HEK293 (cell line): ENCODE results near the gene PRICKLE1.
A peak's percentile ranks its signal among the peaks of the same experiment; 100 is the strongest.
"Not testable (repeated sequence)": the region's sequence is repeated elsewhere in the genome, so short reads cannot be mapped to it uniquely, and the experiment has no call there.

Experiments used
- CTCF ChIA-PET: fragments of 350-600 bp; formaldehyde crosslinking; extraction: SDS; loops from one replicate; lab custom pipeline; 2021; ENCODE audit warnings: antibody characterized with exemption; lab: Yijun Ruan, JAX
- POLR2A ChIA-PET: fragments of 300-600 bp; formaldehyde crosslinking; extraction: SDS; loops from one replicate; lab custom pipeline; 2020; ENCODE audit warnings: antibody characterized with exemption, inconsistent platforms; lab: Yijun Ruan, JAX
- H3K27ac ChIP-seq: fragments of 200-500 bp; sonication (Bioruptor generic); 2 replicates; pipeline ENCODE4 v1.5.1; 2014; ENCODE audit warnings: low read depth, low read length, control low read depth, inconsistent platforms; ENCODE audit errors: extremely low read depth
- H3K36me3 ChIP-seq, 2 experiments: fragments of 200-500 bp in 1 of 2; sonication (Bioruptor generic) in 1 of 2; 1 replicate in 1 of 2; 2 replicates in 1 of 2; pipeline ENCODE4 v1.5.1; 2014 to 2017; ENCODE audit warnings: inconsistent platforms in 2 of 2, low read length in 2 of 2; ENCODE audit not compliant: control insufficient read depth in 2 of 2, insufficient read depth in 1 of 2
- H3K4me1 ChIP-seq: fragments of 200-500 bp; sonication (Bioruptor generic); 2 replicates; pipeline ENCODE4 v1.5.1; 2014; ENCODE audit warnings: mild to moderate bottlenecking, low read length, inconsistent platforms; ENCODE audit not compliant: control insufficient read depth, insufficient read depth
- H3K4me3 ChIP-seq: 2 replicates; pipeline ENCODE4 v1.5.1; 2011; ENCODE audit warnings: low read depth, mild to moderate bottlenecking, control low read depth, low read length, moderate library complexity
- H3K9me3 ChIP-seq: fragments of 200-500 bp; sonication (Bioruptor generic); 2 replicates; pipeline ENCODE4 v1.5.1; 2014; ENCODE audit warnings: low read depth, low read length, inconsistent platforms; ENCODE audit not compliant: control insufficient read depth, insufficient read depth
- BCL11B ChIP-seq: fragments of 450-650 bp; formaldehyde crosslinking; IDR thresholded peaks from 2 replicates; pipeline ENCODE4 v1.5.1; 2016; ENCODE audit warnings: low read depth, missing biosample characterization, missing genetic modification characterization
- KLF7 ChIP-seq: fragments of 450-650 bp; formaldehyde crosslinking; IDR thresholded peaks from 2 replicates; pipeline ENCODE4 v1.5.1; 2016; ENCODE audit warnings: missing biosample characterization, missing genetic modification characterization, borderline replicate concordance
- PBX3 ChIP-seq: sonication (generic); formaldehyde crosslinking; IDR thresholded peaks from 2 replicates; pipeline ENCODE4 v1.8.1; 2022; ENCODE audit warnings: mild to moderate bottlenecking, moderate library complexity, missing genetic modification reagents
- PRDM6 ChIP-seq: fragments of 450-650 bp; formaldehyde crosslinking; IDR thresholded peaks from 2 replicates; pipeline ENCODE4 v1.5.1; 2017; ENCODE audit warnings: missing biosample characterization, missing genetic modification characterization
- REPIN1 ChIP-seq: fragments of 450-650 bp; formaldehyde crosslinking; IDR thresholded peaks from 2 replicates; pipeline ENCODE4 v1.5.1; 2017; ENCODE audit warnings: missing biosample characterization, missing genetic modification characterization, low read depth
- SP7 ChIP-seq: fragments of 450-650 bp; formaldehyde crosslinking; IDR thresholded peaks from 2 replicates; pipeline ENCODE4 v1.5.1; 2016; ENCODE audit warnings: missing biosample characterization, missing genetic modification characterization
- ZBTB44 ChIP-seq: fragments of 450-650 bp; IDR thresholded peaks from 2 replicates; pipeline ENCODE4 v1.5.1; 2018; ENCODE audit warnings: missing biosample characterization, mild to moderate bottlenecking, missing genetic modification characterization
- ZBTB7A ChIP-seq: fragments of 450-650 bp; formaldehyde crosslinking; IDR thresholded peaks from 2 replicates; pipeline ENCODE4 v1.5.1; 2016; ENCODE audit warnings: low read depth, missing biosample characterization, missing genetic modification characterization
- ZNF121 ChIP-seq: fragments of 450-650 bp; formaldehyde crosslinking; IDR thresholded peaks from 2 replicates; pipeline ENCODE4 v1.5.1; 2016; ENCODE audit warnings: missing biosample characterization, missing genetic modification characterization
- ZNF133 ChIP-seq: fragments of 450-650 bp; formaldehyde crosslinking; IDR thresholded peaks from 2 replicates; pipeline ENCODE4 v1.5.1; 2016; ENCODE audit warnings: missing biosample characterization, missing genetic modification characterization
- ZNF155 ChIP-seq: fragments of 450-650 bp; formaldehyde crosslinking; IDR thresholded peaks from 2 replicates; pipeline ENCODE4 v1.5.1; 2016; ENCODE audit warnings: missing biosample characterization, missing genetic modification characterization
- ZNF184 ChIP-seq: fragments of 450-650 bp; IDR thresholded peaks from 2 replicates; pipeline ENCODE4 v1.5.1; 2018; ENCODE audit warnings: missing biosample characterization, mild to moderate bottlenecking, missing genetic modification characterization
- ZNF248 ChIP-seq: fragments of 450-650 bp; formaldehyde crosslinking; IDR thresholded peaks from 2 replicates; pipeline ENCODE4 v1.5.1; 2017; ENCODE audit warnings: missing biosample characterization, missing genetic modification characterization
- ZNF398 ChIP-seq: fragments of 450-650 bp; formaldehyde crosslinking; IDR thresholded peaks from 2 replicates; pipeline ENCODE4 v1.5.1; 2017; ENCODE audit warnings: missing biosample characterization, missing genetic modification characterization
- ZNF426 ChIP-seq: fragments of 450-650 bp; formaldehyde crosslinking; IDR thresholded peaks from 2 replicates; pipeline ENCODE4 v1.5.1; 2017; ENCODE audit warnings: missing biosample characterization, missing genetic modification characterization, mild to moderate bottlenecking, inconsistent platforms, moderate library complexity
- ZNF514 ChIP-seq: fragments of 450-650 bp; formaldehyde crosslinking; IDR thresholded peaks from 2 replicates; pipeline ENCODE4 v1.5.1; 2016; ENCODE audit warnings: missing biosample characterization, missing genetic modification characterization
- ZNF624 ChIP-seq: fragments of 450-650 bp; formaldehyde crosslinking; IDR thresholded peaks from 2 replicates; pipeline ENCODE4 v1.5.1; 2017; ENCODE audit warnings: missing biosample characterization, missing genetic modification characterization
- ZNF654 ChIP-seq: fragments of 450-650 bp; formaldehyde crosslinking; IDR thresholded peaks from 2 replicates; pipeline ENCODE4 v1.5.1; 2016; ENCODE audit warnings: low read depth, missing biosample characterization, missing genetic modification characterization
- ZNF791 ChIP-seq: fragments of 450-650 bp; formaldehyde crosslinking; IDR thresholded peaks from 2 replicates; pipeline ENCODE4 v1.5.1; 2016; ENCODE audit warnings: missing biosample characterization, missing genetic modification characterization
- ZXDB ChIP-seq: fragments of 450-650 bp; formaldehyde crosslinking; IDR thresholded peaks from 2 replicates; pipeline ENCODE4 v1.5.1; 2016; ENCODE audit warnings: missing biosample characterization, missing genetic modification characterization

PRICKLE1 gene

GRCh38 chr12:42541308-42541707 is 48.2 kb downstream of the PRICKLE1 start:
- not testable (repeated sequence) for H3K9me3 ChIP-seq, H3K4me1 ChIP-seq, H3K4me3 ChIP-seq, H3K36me3 ChIP-seq, H3K27ac ChIP-seq
- peak; percentile 98 for TF ChIP-seq ZNF121 (tag by site-specific recombination)
- POLR2A ChIA-PET, result interaction anchor here (0.7 kb wide), 1 partner anchor 28 kb away, joined by 4 read pairs; no protein-coding TSS in a partner anchor
- CTCF ChIA-PET, result interaction anchor here (1.4 kb wide), 1 partner anchor 28 kb away, joined by 4 read pairs; no protein-coding TSS in a partner anchor

- no peaks in the 10 kb centered on the region for H3K4me1 ChIP-seq
- TF ChIP-seq REPIN1 (tag by site-specific recombination), result no peak
- TF ChIP-seq SP7 (tag by site-specific recombination), result no peak
- TF ChIP-seq ZXDB (tag by site-specific recombination), result no peak
- no peak for TF ChIP-seq ZNF133 (tag by site-specific recombination)
- no peak for TF ChIP-seq ZNF426
- no peak for TF ChIP-seq ZBTB44 (tag by site-specific recombination)
- TF ChIP-seq BCL11B (tag by site-specific recombination), result no peak
- no peak for TF ChIP-seq ZNF121 (tag by site-specific recombination)
- TF ChIP-seq ZBTB7A (tag by site-specific recombination), result no peak
- TF ChIP-seq ZNF398 (tag by site-specific recombination), result no peak
- CTCF ChIA-PET, result no interaction called here
- H3K27ac ChIP-seq, result no peak overlapping the region
- POLR2A ChIA-PET, result interaction anchor here (0.7 kb wide), 1 partner anchor 9 kb away, joined by 3 read pairs; no protein-coding TSS in a partner anchor
- H3K4me3 ChIP-seq, result no peak overlapping the region
- no peaks in the 10 kb centered on the region for H3K9me3 ChIP-seq
- no peaks in the 10 kb centered on the region; a peak in 1 of 3 replicates for H3K36me3 ChIP-seq
Observed at GRCh38 chr12:42539696-42540095, 49.9 kb downstream of the PRICKLE1 start.

- TF ChIP-seq KLF7 (no peak), ZNF791 (tag by site-specific recombination) (no peak), ZNF514 (no peak), ZNF248 (tag by site-specific recombination) (no peak), ZNF184 (no peak)
- ChIA-PET POLR2A (interaction anchor here (0.6 kb wide), 2 partner anchors 13 to 53 kb away, joined by 3 to 4 read pairs; no protein-coding TSS in a partner anchor), CTCF (no interaction called here)
- no peaks in the 10 kb centered on the region for H3K4me1 ChIP-seq
- no peaks in the 10 kb centered on the region for H3K9me3 ChIP-seq
- H3K4me3 ChIP-seq, result no peak overlapping the region
- no peak overlapping the region for H3K27ac ChIP-seq
- H3K36me3 ChIP-seq, result no peaks in the 10 kb centered on the region
Observed at GRCh38 chr12:42538203-42538602, 51.3 kb downstream of the PRICKLE1 start.

GRCh38 chr12:42534184-42534838 is 55.2 kb downstream of the PRICKLE1 start:
- POLR2A ChIA-PET, result no interaction called here
- CTCF ChIA-PET, result interaction anchor here (0.5 kb wide), 1 partner anchor 22 kb away, joined by 4 read pairs; no protein-coding TSS in a partner anchor
- H3K9me3 ChIP-seq, result no peaks in the 10 kb centered on the region
- no peak overlapping the region for H3K27ac ChIP-seq
- no peak overlapping the region for H3K4me3 ChIP-seq
- H3K36me3 ChIP-seq, result no peaks in the 10 kb centered on the region; a peak in 1 of 3 replicates
- H3K4me1 ChIP-seq, result no peaks in the 10 kb centered on the region
- TF ChIP-seq ZNF155 (tag by site-specific recombination), result no peak
- TF ChIP-seq ZNF654, result no peak
- TF ChIP-seq PRDM6, result no peak
- no peak for TF ChIP-seq ZNF624
- no peak for TF ChIP-seq PBX3 (CRISPR knock-in tag)
